Measurements from ENCODE around the gene MARCHF11. TPM values are rescaled to one million over a fixed set of nuclear protein-coding genes. Genes with fewer than 3 reads are reported as not detected.

MARCHF11 gene
- total RNA-seq, 1 experiment from 2014 or later = not detected

DNA sequence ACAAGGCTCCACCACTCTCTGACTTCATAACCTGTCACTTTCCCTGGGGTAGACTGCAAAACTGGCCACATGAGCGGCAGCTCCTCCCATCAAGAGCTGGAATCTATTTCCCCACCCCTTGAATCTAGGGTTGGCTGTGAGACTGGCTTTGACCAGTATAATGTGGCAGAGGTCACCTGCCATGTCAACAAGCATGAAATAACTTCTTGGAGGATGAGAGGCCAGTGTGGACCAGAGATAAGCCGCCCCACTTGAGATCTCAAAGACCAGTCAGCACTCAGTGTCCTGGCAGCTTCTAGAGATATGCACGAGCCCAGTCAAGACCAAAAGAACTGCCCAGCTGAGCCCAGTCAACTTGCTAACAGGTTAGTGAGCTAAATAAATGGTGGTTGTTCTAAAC is 59.0 kb downstream of the MARCHF11 start:
- H3K27me3 ChIP-seq (ENCODE audit: control insufficient read depth, insufficient read depth, low read length) = no peaks in the 10 kb centered on the region
- intact Hi-C loops (cut with micrococcal nuclease; ENCODE audit: unreplicated experiment) (no loop called here), in situ Hi-C loops (cut with HindIII; ENCODE audit: low pct_unique_long_range_greater_than_20kb, low sequenced_read_pairs) (no loop called here)
- CTCF ChIA-PET = no interaction called here
- no peak for TF ChIP-seq CTCF (IDR thresholded peaks at IDR 0.05)
- no peak for TF ChIP-seq TCF7L2 (IDR thresholded peaks at IDR 0.05; ENCODE audit: low read depth, low read length)
- TF ChIP-seq, protein P1, sequence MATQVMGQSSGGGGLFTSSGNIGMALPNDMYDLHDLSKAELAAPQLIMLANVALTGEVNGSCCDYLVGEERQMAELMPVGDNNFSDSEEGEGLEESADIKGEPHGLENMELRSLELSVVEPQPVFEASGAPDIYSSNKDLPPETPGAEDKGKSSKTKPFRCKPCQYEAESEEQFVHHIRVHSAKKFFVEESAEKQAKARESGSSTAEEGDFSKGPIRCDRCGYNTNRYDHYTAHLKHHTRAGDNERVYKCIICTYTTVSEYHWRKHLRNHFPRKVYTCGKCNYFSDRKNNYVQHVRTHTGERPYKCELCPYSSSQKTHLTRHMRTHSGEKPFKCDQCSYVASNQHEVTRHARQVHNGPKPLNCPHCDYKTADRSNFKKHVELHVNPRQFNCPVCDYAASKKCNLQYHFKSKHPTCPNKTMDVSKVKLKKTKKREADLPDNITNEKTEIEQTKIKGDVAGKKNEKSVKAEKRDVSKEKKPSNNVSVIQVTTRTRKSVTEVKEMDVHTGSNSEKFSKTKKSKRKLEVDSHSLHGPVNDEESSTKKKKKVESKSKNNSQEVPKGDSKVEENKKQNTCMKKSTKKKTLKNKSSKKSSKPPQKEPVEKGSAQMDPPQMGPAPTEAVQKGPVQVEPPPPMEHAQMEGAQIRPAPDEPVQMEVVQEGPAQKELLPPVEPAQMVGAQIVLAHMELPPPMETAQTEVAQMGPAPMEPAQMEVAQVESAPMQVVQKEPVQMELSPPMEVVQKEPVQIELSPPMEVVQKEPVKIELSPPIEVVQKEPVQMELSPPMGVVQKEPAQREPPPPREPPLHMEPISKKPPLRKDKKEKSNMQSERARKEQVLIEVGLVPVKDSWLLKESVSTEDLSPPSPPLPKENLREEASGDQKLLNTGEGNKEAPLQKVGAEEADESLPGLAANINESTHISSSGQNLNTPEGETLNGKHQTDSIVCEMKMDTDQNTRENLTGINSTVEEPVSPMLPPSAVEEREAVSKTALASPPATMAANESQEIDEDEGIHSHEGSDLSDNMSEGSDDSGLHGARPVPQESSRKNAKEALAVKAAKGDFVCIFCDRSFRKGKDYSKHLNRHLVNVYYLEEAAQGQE (IDR thresholded peaks at IDR 0.05; ENCODE audit: insufficient read depth in 1 of 2, low read depth in 2 of 2, low read length in 1 of 2) = no peak
- TF ChIP-seq POLR2AphosphoS5 (IDR thresholded peaks at IDR 0.05; ENCODE audit: low read depth, low read length) = no peak
- TF ChIP-seq SIN3A (IDR thresholded peaks at IDR 0.05; ENCODE audit: borderline replicate concordance, insufficient read depth, low read depth, low read length) = no peak
- no peak for DNase-seq (ENCODE audit: low read depth, low spot score)
- no peak for ATAC-seq
- H3K9me3 ChIP-seq (ENCODE audit: control insufficient read depth, insufficient read depth, low read depth, low read length) = no peaks in the 10 kb centered on the region
- POLR2A ChIA-PET = no interaction called here
- no peaks in the 10 kb centered on the region for H3K4me1 ChIP-seq (ENCODE audit: control insufficient read depth, insufficient read depth, low read length)
- no peak overlapping the region for H3K4me3 ChIP-seq (ENCODE audit: low read depth in 2 of 2, low read length in 2 of 2)
- no peaks in the 10 kb centered on the region for H3K36me3 ChIP-seq (ENCODE audit: control insufficient read depth, insufficient read depth, low read length)
- no TSS peak for BruUV-seq (replicated peaks)
- H3K27ac ChIP-seq (ENCODE audit: low read length) = no peak overlapping the region

DNA sequence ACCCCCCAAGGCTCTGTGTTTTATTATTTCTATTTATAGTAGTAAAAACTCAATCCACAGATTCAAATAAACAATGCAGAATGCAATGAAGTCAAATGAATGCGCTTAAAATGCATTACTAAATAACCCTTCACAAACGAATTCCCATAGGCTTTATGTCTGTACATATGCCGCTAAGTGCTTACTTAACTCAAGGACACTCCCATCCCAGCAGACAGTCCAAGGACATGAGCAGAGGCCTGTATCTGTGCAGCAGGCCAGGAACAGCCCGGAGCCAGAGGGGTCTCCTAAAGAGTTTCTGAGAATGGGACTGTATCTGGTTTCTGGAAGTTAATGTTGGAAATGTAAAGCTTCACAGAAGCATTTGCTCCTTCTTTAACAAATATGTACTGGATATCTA is 59.8 kb downstream of the MARCHF11 start:
- no peak for TF ChIP-seq SIN3A (IDR thresholded peaks at IDR 0.05; ENCODE audit: borderline replicate concordance, insufficient read depth, low read depth, low read length)
- TF ChIP-seq POLR2AphosphoS5 (IDR thresholded peaks at IDR 0.05; ENCODE audit: low read depth, low read length) = no peak
- no peak for TF ChIP-seq CTCF (IDR thresholded peaks at IDR 0.05)
- no peak for TF ChIP-seq TCF7L2 (IDR thresholded peaks at IDR 0.05; ENCODE audit: low read depth, low read length)
- TF ChIP-seq, protein P1 (IDR thresholded peaks at IDR 0.05; ENCODE audit: insufficient read depth in 1 of 2, low read depth in 2 of 2, low read length in 1 of 2) = no peak
- Histone ChIP-seq H3K27me3 (ENCODE audit: control insufficient read depth, insufficient read depth, low read length) (no peaks in the 10 kb centered on the region), H3K27ac (ENCODE audit: low read length) (no peak overlapping the region), H3K4me3 (ENCODE audit: low read depth in 2 of 2, low read length in 2 of 2) (no peak overlapping the region), H3K9me3 (ENCODE audit: control insufficient read depth, insufficient read depth, low read depth, low read length) (no peaks in the 10 kb centered on the region; the same call in 1 of the 2 replicates), H3K36me3 (ENCODE audit: control insufficient read depth, insufficient read depth, low read length) (no peaks in the 10 kb centered on the region), H3K4me1 (ENCODE audit: control insufficient read depth, insufficient read depth, low read length) (no peaks in the 10 kb centered on the region)
- DNase-seq (ENCODE audit: low read depth, low spot score) = no peak
- no peak for ATAC-seq
- POLR2A ChIA-PET = no interaction called here
- intact Hi-C loops (cut with micrococcal nuclease; ENCODE audit: unreplicated experiment) = no loop called here
- CTCF ChIA-PET = no interaction called here
- BruUV-seq (replicated peaks) = no TSS peak
- in situ Hi-C loops (cut with HindIII; ENCODE audit: low pct_unique_long_range_greater_than_20kb, low sequenced_read_pairs) = no loop called here

All from Panc1 (cell line).